Esophagus squamous epithelium (tissue), 5 donors: ENCODE results near the gene TP53RK. TPM values are rescaled to one million over a fixed set of nuclear protein-coding genes. Genes with fewer than 3 reads are reported as not detected.

Experiments
- DNase-seq: peaks from one replicate; lab custom pipeline; 2025; lab: John Stamatoyannopoulos, UW
- H3K27ac ChIP-seq, 4 donors: fragments of 200-600 bp; sonication (generic); one replicate each; pipeline ENCODE4 v1.5.1; 2016 to 2019; ENCODE audit warnings: mild to moderate bottlenecking in 1 of 4
- H3K27me3 ChIP-seq, 4 donors: fragments of 200-600 bp; sonication (generic); 1 replicate in 3 of 4; 2 replicates in 1 of 4; pipeline versions ENCODE4 v1.5.1 to v1.6.0; 2017 to 2021; ENCODE audit warnings: antibody characterized with exemption in 1 of 4
- H3K36me3 ChIP-seq, 3 donors: fragments of 200-600 bp; sonication (generic); one replicate each; pipeline ENCODE4 v1.5.1; 2016 to 2019
- H3K4me1 ChIP-seq, 3 donors: fragments of 200-600 bp; sonication (generic); one replicate each; pipeline ENCODE4 v1.5.1; 2017 to 2019
- H3K4me3 ChIP-seq, 4 donors: fragments of 200-600 bp; sonication (generic); 1 replicate in 3 of 4; 2 replicates in 1 of 4; pipeline ENCODE4 v1.5.1; 2016 to 2019; ENCODE audit warnings: mild to moderate bottlenecking in 2 of 4, moderate library complexity in 1 of 4
- H3K9me3 ChIP-seq, 3 donors: fragments of 200-600 bp; sonication (generic); one replicate each; pipeline ENCODE4 v1.5.1; 2016 to 2019
- POLR2A ChIP-seq, 4 donors: fragments of 450-650 bp; IDR thresholded peaks; one replicate each; pipeline ENCODE4 v1.6.1; 2017; ENCODE audit warnings: antibody characterized with exemption in 4 of 4, mild to moderate bottlenecking in 4 of 4, moderate library complexity in 3 of 4
- WGBS, 2 donors: methylation state at CpG; one replicate each; pipeline ENCODE4 v1.1.5; 2018; 5-methylcytosine and 5-hydroxymethylcytosine counted together
- intact Hi-C: fragments of 100-400 bp; cut with DNase I; formaldehyde crosslinking; loops from one replicate; pipeline ENCODE4 v1.15.0; 2022
- total RNA-seq, 4 donors: library from RNA; depleted of rRNA; stranded (reverse); fragments of >200 nt; gene quantifications; one replicate each; pipeline ENCODE4 v1.1.0, GENCODE V29; 2016
- TF ChIP-seq, protein P1 (sequence below), 6 experiments: fragments of 450-650 bp in 4 of 6; fragments of 200-600 bp in 2 of 6; sonication (generic) in 2 of 6; IDR thresholded peaks; one replicate each; pipeline ENCODE4 v1.5.1; 2016 to 2019; ENCODE audit warnings: antibody characterized with exemption in 6 of 6, mild to moderate bottlenecking in 4 of 6, moderate library complexity in 4 of 6
- donor health status: DM: yes; HTN: yes; CAD: no.

TP53RK gene
- total RNA-seq, 4 donors from 2014 or later: 14.3 to 20.2 (median 17.1) TPM

DNA sequence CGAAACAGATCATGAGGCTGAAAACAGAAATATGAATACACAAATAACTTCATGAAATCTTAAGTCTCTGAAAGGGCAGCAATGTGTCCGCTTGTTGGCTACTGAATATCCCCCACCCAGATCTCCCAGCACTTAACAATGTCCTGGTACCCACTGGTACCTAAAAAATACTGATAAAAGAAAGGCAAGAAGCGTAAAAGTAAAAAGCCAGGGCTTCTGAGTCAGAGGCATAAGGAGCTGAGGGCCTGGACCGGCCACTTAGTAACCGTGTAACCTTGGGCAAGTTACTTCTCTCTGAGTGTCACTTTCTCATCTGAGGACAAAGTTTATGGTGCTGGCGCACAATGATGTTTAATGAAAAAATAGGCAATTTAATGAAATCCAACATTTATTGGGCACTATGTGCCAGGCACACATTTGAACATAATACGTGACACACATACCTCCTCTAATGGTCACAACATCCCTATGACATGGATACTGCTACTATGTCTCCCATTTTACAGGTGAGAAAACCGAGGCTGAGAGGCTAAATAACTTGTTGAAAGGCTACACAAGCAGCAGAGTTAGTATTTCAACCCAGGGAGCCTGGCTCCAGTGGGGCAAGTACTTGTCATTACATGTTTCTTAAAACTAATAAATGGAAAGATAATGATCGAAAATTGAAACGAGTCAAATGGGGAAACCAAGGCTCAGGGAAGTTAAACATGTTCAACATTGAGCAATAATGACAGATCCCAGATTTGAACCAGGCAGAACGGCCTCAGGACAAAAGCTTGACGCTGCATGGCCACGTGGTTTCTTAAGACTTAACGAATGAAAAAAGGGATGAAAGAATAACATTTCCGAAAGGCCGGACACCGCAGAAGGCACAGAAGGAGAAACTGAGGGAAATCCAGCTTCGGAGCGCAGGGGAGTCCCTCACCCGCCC lies 828 bp downstream of the TP53RK start:
- no peaks in the 10 kb centered on the region for H3K27me3 ChIP-seq
- H3K9me3 ChIP-seq: no peaks in the 10 kb centered on the region
- intact Hi-C loops: no loop called here
- peak overlapping the region; percentile 73 to 93 (median 81) for H3K4me3 ChIP-seq
- WGBS, 2 donors: 8 to 15% methylated on average over 17 to 20 of the region's 20 CpGs
- TF ChIP-seq, protein P1, sequence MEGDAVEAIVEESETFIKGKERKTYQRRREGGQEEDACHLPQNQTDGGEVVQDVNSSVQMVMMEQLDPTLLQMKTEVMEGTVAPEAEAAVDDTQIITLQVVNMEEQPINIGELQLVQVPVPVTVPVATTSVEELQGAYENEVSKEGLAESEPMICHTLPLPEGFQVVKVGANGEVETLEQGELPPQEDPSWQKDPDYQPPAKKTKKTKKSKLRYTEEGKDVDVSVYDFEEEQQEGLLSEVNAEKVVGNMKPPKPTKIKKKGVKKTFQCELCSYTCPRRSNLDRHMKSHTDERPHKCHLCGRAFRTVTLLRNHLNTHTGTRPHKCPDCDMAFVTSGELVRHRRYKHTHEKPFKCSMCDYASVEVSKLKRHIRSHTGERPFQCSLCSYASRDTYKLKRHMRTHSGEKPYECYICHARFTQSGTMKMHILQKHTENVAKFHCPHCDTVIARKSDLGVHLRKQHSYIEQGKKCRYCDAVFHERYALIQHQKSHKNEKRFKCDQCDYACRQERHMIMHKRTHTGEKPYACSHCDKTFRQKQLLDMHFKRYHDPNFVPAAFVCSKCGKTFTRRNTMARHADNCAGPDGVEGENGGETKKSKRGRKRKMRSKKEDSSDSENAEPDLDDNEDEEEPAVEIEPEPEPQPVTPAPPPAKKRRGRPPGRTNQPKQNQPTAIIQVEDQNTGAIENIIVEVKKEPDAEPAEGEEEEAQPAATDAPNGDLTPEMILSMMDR (IDR thresholded peaks at IDR 0.05): no peak
- TF ChIP-seq POLR2A (IDR thresholded peaks at IDR 0.05): no peak
- H3K27ac ChIP-seq: peak overlapping the region; percentile 93 to 98 (median 96)
- H3K36me3 ChIP-seq: peaks cover 0 to 17% (median 0%) of the 10 kb centered on the region in 3 donors
- peaks cover 24 to 51% (median 25%) of the 10 kb centered on the region in 3 donors for H3K4me1 ChIP-seq
- no peak for DNase-seq

DNA sequence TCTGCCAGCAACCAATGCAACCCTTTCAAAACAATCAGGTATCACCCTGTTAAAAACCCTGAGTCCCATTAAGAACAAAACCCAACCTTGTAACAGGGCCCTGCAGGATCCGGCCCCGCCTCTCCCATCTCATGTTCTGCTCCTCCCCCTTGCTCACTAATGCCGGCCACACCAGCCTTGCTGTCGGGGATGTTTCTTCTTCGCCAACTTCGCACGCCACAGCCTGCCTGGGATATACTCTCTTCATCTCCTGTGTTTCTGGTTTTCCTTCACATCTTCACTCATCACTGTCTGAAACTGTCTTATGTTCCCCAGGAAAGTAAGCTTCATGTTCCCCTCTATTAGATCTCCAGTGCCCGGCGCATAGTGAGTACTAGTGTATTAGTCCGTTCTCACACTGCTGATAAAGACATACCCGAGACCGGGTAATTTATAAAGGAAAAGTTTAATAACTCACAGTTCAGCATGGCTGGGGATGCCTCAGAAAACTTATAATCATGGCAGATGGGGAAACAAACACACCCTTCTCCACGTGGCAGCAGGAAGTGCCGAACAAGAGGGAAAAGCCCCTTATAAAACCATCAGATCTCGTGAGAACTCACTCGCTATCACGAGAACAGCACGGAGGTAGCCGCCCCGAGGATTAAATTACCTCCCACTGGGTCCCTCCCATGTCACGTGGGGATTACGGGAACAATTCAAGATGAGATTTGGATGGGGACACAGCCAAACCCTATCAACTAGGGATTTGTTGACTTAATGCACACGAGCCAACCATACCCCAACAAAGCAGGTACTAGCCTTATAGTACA lies 5.1 kb downstream of the TP53RK start:
- TF ChIP-seq, protein P1 (IDR thresholded peaks at IDR 0.05): no peak
- no peak for TF ChIP-seq POLR2A (IDR thresholded peaks at IDR 0.05)
- no peaks in the 10 kb centered on the region for H3K27me3 ChIP-seq
- peaks cover 22 to 70% (median 32%) of the 10 kb centered on the region in 3 donors for H3K4me1 ChIP-seq
- H3K4me3 ChIP-seq: peak overlapping the region; percentile 7 to 57 (median 31)
- DNase-seq: no peak
- H3K9me3 ChIP-seq: no peaks in the 10 kb centered on the region
- peaks cover 0 to 17% (median 4%) of the 10 kb centered on the region in 3 donors for H3K36me3 ChIP-seq
- 26 to 42% methylated on average over 22 to 23 of the region's 23 CpGs for WGBS, 2 donors
- peak overlapping the region; percentile 55 to 80 (median 76) for H3K27ac ChIP-seq
- intact Hi-C loops: no loop called here

DNA sequence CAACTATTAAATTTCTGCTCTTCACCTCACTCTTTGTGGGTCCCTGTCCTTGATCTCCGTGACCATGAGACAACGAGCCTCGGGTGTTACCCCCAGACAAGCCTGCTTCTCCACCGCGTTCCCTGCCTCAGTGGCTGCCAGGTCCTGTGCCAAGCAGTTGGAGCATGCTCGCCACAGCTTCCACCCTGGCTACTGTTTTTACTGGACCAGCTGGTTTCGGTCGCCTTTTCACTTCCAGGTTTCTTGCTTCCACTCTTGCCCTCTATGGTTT lies 5.6 kb downstream of the TP53RK start:
- H3K9me3 ChIP-seq: no peaks in the 10 kb centered on the region
- no peak for DNase-seq
- TF ChIP-seq POLR2A (IDR thresholded peaks at IDR 0.05): no peak
- TF ChIP-seq, protein P1 (IDR thresholded peaks at IDR 0.05): no peak
- intact Hi-C loops: no loop called here
- WGBS, 2 donors: 25 to 36% methylated on average over 8 of the region's 8 CpGs
- peaks cover 0 to 17% (median 4%) of the 10 kb centered on the region in 3 donors for H3K36me3 ChIP-seq
- peak overlapping the region; percentile 55 to 80 (median 76) for H3K27ac ChIP-seq
- peak overlapping the region in 3 of 4 donors; percentile 28 to 57 (median 34) for H3K4me3 ChIP-seq
- no peaks in the 10 kb centered on the region for H3K27me3 ChIP-seq
- H3K4me1 ChIP-seq: peaks cover 22 to 69% (median 32%) of the 10 kb centered on the region in 3 donors

DNA sequence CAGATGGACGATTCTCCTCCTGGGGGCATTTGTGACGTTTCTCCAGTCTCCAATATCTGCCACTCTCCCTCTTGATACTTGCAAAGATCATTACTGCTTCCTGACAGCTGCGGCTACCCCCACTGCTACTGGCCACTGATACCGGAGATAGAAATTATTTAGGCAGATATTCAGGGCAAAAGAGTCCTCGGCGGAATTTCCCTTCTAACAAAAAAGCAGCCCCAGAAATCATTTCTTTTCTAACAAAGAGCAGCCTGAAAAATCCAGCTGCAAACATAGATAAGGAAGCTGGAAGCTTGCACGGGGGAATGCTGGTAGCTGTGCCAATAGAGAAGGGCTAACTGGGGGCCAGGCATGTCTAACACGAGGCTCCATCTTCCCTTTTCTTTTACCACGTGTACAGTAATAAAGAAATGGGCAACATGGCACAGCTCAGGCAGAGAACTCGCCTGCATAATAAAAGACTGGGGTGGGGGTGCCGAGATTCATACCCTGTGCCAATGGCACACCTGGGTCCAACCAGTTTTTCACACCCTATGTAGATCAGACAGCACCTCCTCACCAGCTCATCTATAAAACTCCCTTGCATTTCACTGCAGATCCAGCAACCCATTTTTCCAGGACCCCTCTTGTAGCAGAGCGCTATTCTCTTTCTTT lies 6.1 kb downstream of the TP53RK start:
- peaks cover 0 to 17% (median 4%) of the 10 kb centered on the region in 3 donors for H3K36me3 ChIP-seq
- H3K27me3 ChIP-seq: no peaks in the 10 kb centered on the region
- H3K27ac ChIP-seq: peak overlapping the region; percentile 55 to 80 (median 76)
- TF ChIP-seq, protein P1 (IDR thresholded peaks at IDR 0.05): no peak
- TF ChIP-seq POLR2A (IDR thresholded peaks at IDR 0.05): no peak
- H3K4me3 ChIP-seq: peak overlapping the region in 3 of 4 donors; percentile 28 to 57 (median 34)
- peaks cover 17 to 65% (median 28%) of the 10 kb centered on the region in 3 donors for H3K4me1 ChIP-seq
- DNase-seq: no peak
- 23 to 47% methylated on average over 12 of the region's 12 CpGs for WGBS, 2 donors
- intact Hi-C loops: no loop called here
- H3K9me3 ChIP-seq: no peaks in the 10 kb centered on the region
